ENCODE measurements around the gene NUP62.

Gene NUP62

DNA sequence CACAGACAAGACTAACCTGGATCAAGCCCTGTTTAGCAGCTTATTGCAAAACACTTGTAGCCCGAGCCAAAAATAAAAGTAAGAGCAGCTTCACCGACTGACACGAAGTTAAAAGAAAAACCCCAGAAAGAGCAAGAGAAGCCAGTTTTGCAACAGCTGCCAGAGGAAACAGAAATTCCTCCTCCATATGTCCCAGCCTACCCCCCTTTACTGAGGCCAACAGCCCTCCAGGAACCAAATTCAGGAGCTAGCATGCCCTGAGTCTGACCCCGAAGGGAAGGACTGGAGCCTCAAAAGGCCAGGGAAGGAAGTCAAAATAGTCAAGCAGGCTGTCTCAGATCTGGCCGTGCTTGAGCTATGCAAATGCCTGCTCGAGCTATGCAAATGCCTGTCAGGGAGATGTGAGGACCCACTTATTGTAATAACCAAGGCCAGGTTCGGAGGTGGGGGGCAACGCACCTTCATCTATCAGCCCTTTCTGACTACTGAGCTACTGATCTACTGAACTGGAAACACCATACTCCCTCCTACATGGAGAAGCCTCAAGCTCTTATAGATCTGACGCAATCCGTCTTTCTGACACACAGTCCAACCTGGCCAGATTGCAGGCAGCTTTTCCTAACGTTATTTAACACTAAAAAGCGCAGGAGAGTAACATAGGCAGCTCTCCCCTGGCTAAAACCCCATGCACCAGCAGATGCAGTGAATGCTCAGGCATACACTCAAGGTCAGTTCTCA, 25.0 kb upstream of the NUP62 start:
- no peak for ATAC-seq
- TF ChIP-seq GLIS3 (CRISPR knock-in tag; IDR thresholded peaks at IDR 0.05) (no peak), SNAI2 (CRISPR knock-in tag; IDR thresholded peaks at IDR 0.05) (no peak), ZNF565 (CRISPR knock-in tag; conservative IDR thresholded peaks at IDR 0.05; ENCODE audit: low read depth) (no peak), BACH2 (CRISPR knock-in tag; IDR thresholded peaks at IDR 0.05; ENCODE audit: borderline replicate concordance) (no peak), ZFP30 (CRISPR knock-in tag; IDR thresholded peaks at IDR 0.05) (no peak), CREB5 (CRISPR knock-in tag; IDR thresholded peaks at IDR 0.05; ENCODE audit: low read depth) (no peak), ZFP3 (CRISPR knock-in tag; IDR thresholded peaks at IDR 0.05) (no peak), CSRNP3 (CRISPR knock-in tag; IDR thresholded peaks at IDR 0.05) (no peak), TOX (CRISPR knock-in tag; IDR thresholded peaks at IDR 0.05; ENCODE audit: borderline replicate concordance) (no peak), ZNF8 (CRISPR knock-in tag; IDR thresholded peaks at IDR 0.05) (no peak), CSDC2 (CRISPR knock-in tag; IDR thresholded peaks at IDR 0.05) (no peak), OSR1 (CRISPR knock-in tag; IDR thresholded peaks at IDR 0.05) (no peak), ZNF70 (CRISPR knock-in tag; IDR thresholded peaks at IDR 0.05) (no peak), ISL1 (CRISPR knock-in tag; IDR thresholded peaks at IDR 0.05) (no peak), POU6F1 (CRISPR knock-in tag; IDR thresholded peaks at IDR 0.05; ENCODE audit: borderline replicate concordance, low read depth) (no peak), ZC3H10 (CRISPR knock-in tag; IDR thresholded peaks at IDR 0.05) (no peak), ESRRG (CRISPR knock-in tag; IDR thresholded peaks at IDR 0.05) (no peak)
- TF ChIP-seq, protein P1, sequence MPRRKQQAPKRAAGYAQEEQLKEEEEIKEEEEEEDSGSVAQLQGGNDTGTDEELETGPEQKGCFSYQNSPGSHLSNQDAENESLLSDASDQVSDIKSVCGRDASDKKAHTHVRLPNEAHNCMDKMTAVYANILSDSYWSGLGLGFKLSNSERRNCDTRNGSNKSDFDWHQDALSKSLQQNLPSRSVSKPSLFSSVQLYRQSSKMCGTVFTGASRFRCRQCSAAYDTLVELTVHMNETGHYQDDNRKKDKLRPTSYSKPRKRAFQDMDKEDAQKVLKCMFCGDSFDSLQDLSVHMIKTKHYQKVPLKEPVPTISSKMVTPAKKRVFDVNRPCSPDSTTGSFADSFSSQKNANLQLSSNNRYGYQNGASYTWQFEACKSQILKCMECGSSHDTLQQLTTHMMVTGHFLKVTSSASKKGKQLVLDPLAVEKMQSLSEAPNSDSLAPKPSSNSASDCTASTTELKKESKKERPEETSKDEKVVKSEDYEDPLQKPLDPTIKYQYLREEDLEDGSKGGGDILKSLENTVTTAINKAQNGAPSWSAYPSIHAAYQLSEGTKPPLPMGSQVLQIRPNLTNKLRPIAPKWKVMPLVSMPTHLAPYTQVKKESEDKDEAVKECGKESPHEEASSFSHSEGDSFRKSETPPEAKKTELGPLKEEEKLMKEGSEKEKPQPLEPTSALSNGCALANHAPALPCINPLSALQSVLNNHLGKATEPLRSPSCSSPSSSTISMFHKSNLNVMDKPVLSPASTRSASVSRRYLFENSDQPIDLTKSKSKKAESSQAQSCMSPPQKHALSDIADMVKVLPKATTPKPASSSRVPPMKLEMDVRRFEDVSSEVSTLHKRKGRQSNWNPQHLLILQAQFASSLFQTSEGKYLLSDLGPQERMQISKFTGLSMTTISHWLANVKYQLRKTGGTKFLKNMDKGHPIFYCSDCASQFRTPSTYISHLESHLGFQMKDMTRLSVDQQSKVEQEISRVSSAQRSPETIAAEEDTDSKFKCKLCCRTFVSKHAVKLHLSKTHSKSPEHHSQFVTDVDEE (CRISPR knock-in tag; IDR thresholded peaks at IDR 0.05), result no peak

- TF ChIP-seq CSDC2 (CRISPR knock-in tag; IDR thresholded peaks at IDR 0.05), result no peak
- TF ChIP-seq ZNF70 (CRISPR knock-in tag; IDR thresholded peaks at IDR 0.05), result no peak
- no peak for TF ChIP-seq ZFP3 (CRISPR knock-in tag; IDR thresholded peaks at IDR 0.05)
- TF ChIP-seq, protein P1 (CRISPR knock-in tag; IDR thresholded peaks at IDR 0.05), result no peak
- no peak for TF ChIP-seq ISL1 (CRISPR knock-in tag; IDR thresholded peaks at IDR 0.05)
- TF ChIP-seq ZFP30 (CRISPR knock-in tag; IDR thresholded peaks at IDR 0.05), result no peak
- TF ChIP-seq ARNTL (CRISPR knock-in tag; IDR thresholded peaks at IDR 0.05; ENCODE audit: borderline replicate concordance, low read depth), result no peak
- no peak for TF ChIP-seq SNAI2 (CRISPR knock-in tag; IDR thresholded peaks at IDR 0.05)
- TF ChIP-seq ZNF565 (CRISPR knock-in tag; conservative IDR thresholded peaks at IDR 0.05; ENCODE audit: low read depth), result no peak
- TF ChIP-seq CSRNP3 (CRISPR knock-in tag; IDR thresholded peaks at IDR 0.05), result no peak
- TF ChIP-seq TCF4 (CRISPR knock-in tag; IDR thresholded peaks at IDR 0.05; ENCODE audit: borderline replicate concordance), result no peak
- no peak for TF ChIP-seq POU6F1 (CRISPR knock-in tag; IDR thresholded peaks at IDR 0.05; ENCODE audit: borderline replicate concordance, low read depth)
- TF ChIP-seq GLIS3 (CRISPR knock-in tag; IDR thresholded peaks at IDR 0.05), result no peak
- TF ChIP-seq ESRRG (CRISPR knock-in tag; IDR thresholded peaks at IDR 0.05), result no peak
- TF ChIP-seq BACH2 (CRISPR knock-in tag; IDR thresholded peaks at IDR 0.05; ENCODE audit: borderline replicate concordance), result no peak
- no peak for TF ChIP-seq ZC3H10 (CRISPR knock-in tag; IDR thresholded peaks at IDR 0.05)
- ATAC-seq, result no peak
These were observed 24.1 kb upstream of the NUP62 start for GRCh38 chr19:49953416-49953815.
